ENCODE data around the gene NAT8L. TPM values are rescaled to one million over a fixed set of nuclear protein-coding genes. Genes with fewer than 3 reads are reported as not detected.

NAT8L gene
- total RNA-seq, 4 donors from 2014 or later = 7.3 to 39.0 (median 14.1) TPM

- TF ChIP-seq CTCF (IDR thresholded peaks at IDR 0.05) = no peak
- ATAC-seq (ENCODE audit: low FRiP score) (no peak), DNase-seq (ENCODE audit: low spot score) (peak; percentile 18)
Measured at GRCh38 chr4:2043396-2044118, 15.6 kb upstream of the NAT8L start.

DNA sequence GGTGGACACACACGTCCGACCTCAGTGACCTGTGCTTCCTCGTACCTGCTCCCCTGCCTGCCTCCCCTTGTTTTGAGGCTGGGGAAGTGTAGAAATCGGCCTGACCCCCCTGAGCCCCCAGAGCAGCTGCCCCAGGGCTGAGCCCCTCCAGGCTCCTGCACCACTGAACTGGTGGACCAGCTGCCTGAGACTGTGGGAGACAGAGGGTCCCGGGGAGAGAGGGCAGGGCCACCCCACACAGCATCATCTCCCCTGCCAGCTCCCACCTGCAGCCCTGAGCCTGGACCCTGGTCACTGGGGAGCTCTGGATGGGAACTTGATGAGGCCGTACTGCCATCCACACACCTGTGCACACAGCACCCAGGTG is 15.0 kb upstream of the NAT8L start:
- ATAC-seq (ENCODE audit: low FRiP score) (no peak), DNase-seq (ENCODE audit: low spot score) (no peak)
- TF ChIP-seq CTCF (IDR thresholded peaks at IDR 0.05) = no peak

GRCh38 chr4:2044542-2045517 is 14.3 kb upstream of the NAT8L start:
- TF ChIP-seq CTCF (IDR thresholded peaks at IDR 0.05) = no peak
- no peak for DNase-seq (ENCODE audit: low spot score)
- ATAC-seq (ENCODE audit: low FRiP score) = no peak

DNA sequence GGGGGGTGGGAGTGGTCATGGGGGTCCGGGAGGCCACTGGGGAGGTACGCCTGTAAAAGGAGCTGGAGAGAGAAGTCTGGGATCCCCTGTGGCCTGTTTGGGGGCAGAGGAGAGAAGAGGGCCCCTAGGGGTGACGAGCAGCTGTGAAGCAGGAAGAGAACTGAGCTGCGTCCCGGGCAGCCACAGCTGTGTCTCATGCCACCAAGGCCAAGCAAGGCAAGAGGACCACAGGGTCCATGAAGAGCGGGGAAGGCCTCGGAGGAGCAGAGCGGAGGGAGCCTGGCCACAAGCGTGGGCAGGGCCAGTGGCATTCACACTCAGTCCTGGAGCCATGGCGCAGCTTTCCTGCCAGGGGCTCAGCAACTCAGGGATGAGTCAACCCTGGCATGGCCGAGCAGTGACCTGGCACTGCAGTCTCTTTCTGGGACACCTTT is 13.6 kb upstream of the NAT8L start:
- DNase-seq (ENCODE audit: low spot score) (peak; percentile 8), ATAC-seq (ENCODE audit: low FRiP score) (no peak)
- TF ChIP-seq CTCF (IDR thresholded peaks at IDR 0.05) = no peak

- TF ChIP-seq CTCF (IDR thresholded peaks at IDR 0.05) = no peak
- DNase-seq (ENCODE audit: low spot score) (no peak), ATAC-seq (ENCODE audit: low FRiP score) (no peak)
Measured at GRCh38 chr4:2046031-2046961, 12.8 kb upstream of the NAT8L start.

GRCh38 chr4:2047031-2047660 is 12.0 kb upstream of the NAT8L start:
- no peak for TF ChIP-seq CTCF (IDR thresholded peaks at IDR 0.05)
- no peak for DNase-seq (ENCODE audit: low spot score)
- no peak for ATAC-seq (ENCODE audit: low FRiP score)
